ENCODE results near the gene MMP10. TPM values are rescaled to one million over a fixed set of nuclear protein-coding genes. Genes with fewer than 3 reads are reported as not detected.

Gene MMP10
- 0.15 TPM for polyA plus RNA-seq (2013, experiment 1 of 2)
- 0.32 TPM for polyA plus RNA-seq (2013, experiment 2 of 2)

GRCh38 chr11:102780491-102780918 is at the start of gene MMP10:
Gene MMP10 (minus strand): TSS chr11:102780628. CDS start chr11:102780591, 37 bp downstream.
- Histone ChIP-seq H3K4me1 (ENCODE audit: insufficient read depth, low read length) (peaks cover 19% of the 10 kb centered on the region), H3K36me3 (ENCODE audit: insufficient read depth, low read length) (no peaks in the 10 kb centered on the region), H3K9ac (ENCODE audit: low read depth, low read length) (peak within 1 kb of the TSS; percentile 4; the same call in 1 of the 2 replicates), H3K27ac (ENCODE audit: low read depth, low read length) (peak within 1 kb of the TSS; percentile 69), H3K9me3 (ENCODE audit: insufficient read depth, low read depth, low read length) (no peaks in the 10 kb centered on the region), H3K4me3 (ENCODE audit: low read length) (no peak within 1 kb of the TSS), H3K27me3 (ENCODE audit: insufficient read depth, low read length) (no peaks in the 10 kb centered on the region)
- 57% methylated on average over 2 of the region's 2 CpGs for whole genome bisulfite sequencing

- Histone ChIP-seq H3K4me1 (ENCODE audit: insufficient read depth, low read length) (no peaks in the 10 kb centered on the region), H3K27me3 (ENCODE audit: insufficient read depth, low read length) (no peaks in the 10 kb centered on the region), H3K4me3 (ENCODE audit: low read length) (no peak overlapping the region), H3K27ac (ENCODE audit: low read depth, low read length) (no peak overlapping the region), H3K36me3 (ENCODE audit: insufficient read depth, low read length) (no peaks in the 10 kb centered on the region), H3K9me3 (ENCODE audit: insufficient read depth, low read depth, low read length) (peaks cover 9% of the 10 kb centered on the region; the same call in 1 of the 2 replicates), H3K9ac (ENCODE audit: low read depth, low read length) (no peak overlapping the region)
- WGBS: 90% methylated on average over 6 of the region's 6 CpGs
These were observed 49.0 kb upstream of the MMP10 start for GRCh38 chr11:102829316-102830000.

GRCh38 chr11:102824556-102824955 is 44.1 kb upstream of the MMP10 start:
- Histone ChIP-seq H3K4me3 (ENCODE audit: low read length) (no peak overlapping the region), H3K9ac (ENCODE audit: low read depth, low read length) (no peak overlapping the region), H3K4me1 (ENCODE audit: insufficient read depth, low read length) (no peaks in the 10 kb centered on the region), H3K9me3 (ENCODE audit: insufficient read depth, low read depth, low read length) (peaks cover 9% of the 10 kb centered on the region; the same call in 1 of the 2 replicates), H3K27ac (ENCODE audit: low read depth, low read length) (no peak overlapping the region), H3K27me3 (ENCODE audit: insufficient read depth, low read length) (no peaks in the 10 kb centered on the region), H3K36me3 (ENCODE audit: insufficient read depth, low read length) (no peaks in the 10 kb centered on the region)
- no CpG with 5 or more reads among the region's 1 CpG for WGBS

GRCh38 chr11:102819491-102819890 is 39.1 kb upstream of the MMP10 start:
- Histone ChIP-seq H3K9me3 (ENCODE audit: insufficient read depth, low read depth, low read length) (no peaks in the 10 kb centered on the region), H3K36me3 (ENCODE audit: insufficient read depth, low read length) (no peaks in the 10 kb centered on the region), H3K4me1 (ENCODE audit: insufficient read depth, low read length) (no peaks in the 10 kb centered on the region), H3K4me3 (ENCODE audit: low read length) (no peak overlapping the region), H3K27ac (ENCODE audit: low read depth, low read length) (no peak overlapping the region), H3K27me3 (ENCODE audit: insufficient read depth, low read length) (no peaks in the 10 kb centered on the region), H3K9ac (ENCODE audit: low read depth, low read length) (no peak overlapping the region)
- 90% methylated on average over 6 of the region's 6 CpGs for whole genome bisulfite sequencing

DNA sequence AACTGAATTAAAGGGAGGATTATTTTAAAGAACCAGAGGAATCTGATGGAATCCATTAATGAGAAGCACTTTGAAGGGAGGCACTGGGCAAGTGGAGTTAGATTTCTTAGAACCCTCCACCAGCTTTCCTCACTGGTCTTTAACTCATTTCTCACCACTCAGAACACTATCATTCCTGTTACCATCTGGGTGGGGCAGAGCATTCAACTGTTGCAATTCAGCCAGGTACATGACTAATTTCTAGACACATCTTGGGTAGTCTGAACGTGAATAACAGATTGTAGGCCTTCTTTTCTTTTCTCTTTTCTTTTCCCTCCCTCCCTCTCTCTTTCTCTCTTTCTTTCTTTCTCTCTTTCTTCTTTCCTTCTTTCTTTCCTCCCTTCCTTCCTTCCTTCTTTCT is 33.1 kb upstream of the MMP10 start:
- Histone ChIP-seq H3K9me3 (ENCODE audit: insufficient read depth, low read depth, low read length) (no peaks in the 10 kb centered on the region), H3K36me3 (ENCODE audit: insufficient read depth, low read length) (no peaks in the 10 kb centered on the region), H3K27me3 (ENCODE audit: insufficient read depth, low read length) (no peaks in the 10 kb centered on the region), H3K9ac (ENCODE audit: low read depth, low read length) (no peak overlapping the region), H3K4me3 (ENCODE audit: low read length) (no peak overlapping the region), H3K27ac (ENCODE audit: low read depth, low read length) (no peak overlapping the region), H3K4me1 (ENCODE audit: insufficient read depth, low read length) (no peaks in the 10 kb centered on the region)
- WGBS: 92% methylated on average over 1 of the region's 1 CpG

DNA sequence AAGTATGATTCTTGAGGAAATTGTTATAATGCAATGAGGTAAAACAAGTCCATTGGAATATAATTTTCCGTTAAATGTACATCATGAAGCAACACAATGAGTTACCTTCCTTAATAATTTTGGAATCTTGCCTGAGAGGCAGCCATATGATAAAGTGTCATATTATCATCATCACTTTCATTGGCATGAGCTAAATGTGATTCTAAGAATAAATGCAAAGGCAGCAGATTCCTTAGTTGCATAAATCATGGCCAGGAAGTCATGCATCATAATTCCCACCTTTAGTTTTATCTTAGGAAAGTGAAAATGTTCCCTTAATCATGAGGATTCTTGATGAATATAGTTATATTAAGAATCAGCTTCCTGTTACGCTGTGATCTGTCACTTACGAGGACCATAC is 31.8 kb upstream of the MMP10 start:
- WGBS: 93% methylated on average over 3 of the region's 3 CpGs
- Histone ChIP-seq H3K9ac (ENCODE audit: low read depth, low read length) (no peak overlapping the region), H3K27me3 (ENCODE audit: insufficient read depth, low read length) (no peaks in the 10 kb centered on the region), H3K9me3 (ENCODE audit: insufficient read depth, low read depth, low read length) (no peaks in the 10 kb centered on the region), H3K4me1 (ENCODE audit: insufficient read depth, low read length) (no peaks in the 10 kb centered on the region), H3K27ac (ENCODE audit: low read depth, low read length) (no peak overlapping the region), H3K4me3 (ENCODE audit: low read length) (no peak overlapping the region), H3K36me3 (ENCODE audit: insufficient read depth, low read length) (no peaks in the 10 kb centered on the region)

DNA sequence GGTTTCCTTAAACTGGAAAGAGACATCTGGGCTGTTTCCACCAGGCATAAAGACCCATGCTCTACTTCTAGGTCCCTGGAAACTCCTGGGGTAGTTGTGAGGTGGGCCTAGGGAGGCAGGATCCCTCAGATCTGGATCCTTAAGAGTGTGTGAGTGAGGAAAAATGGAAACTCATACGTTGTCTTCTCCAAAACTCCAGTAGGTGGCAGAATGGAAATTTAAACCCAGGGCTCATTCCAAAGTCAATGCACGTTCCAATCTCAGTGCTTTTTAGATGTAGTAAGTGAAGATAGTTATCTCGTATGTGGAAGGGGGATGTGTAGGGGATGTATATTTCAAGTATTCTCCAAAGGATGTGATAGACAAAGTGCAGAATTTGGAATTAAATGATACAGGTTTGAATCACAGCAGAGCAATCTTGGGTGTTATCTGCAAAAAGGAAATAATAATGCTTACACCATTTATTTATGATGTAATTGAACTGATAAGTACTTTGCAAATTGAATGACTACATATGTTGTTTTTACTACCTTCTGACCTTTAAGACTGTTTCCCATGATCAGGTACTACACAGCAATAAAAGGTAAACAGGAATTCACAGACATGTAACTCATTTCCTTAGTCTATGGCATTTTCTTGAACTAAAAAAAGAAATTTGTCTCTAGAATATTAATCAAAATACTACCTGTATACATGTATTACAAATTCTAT is 30.7 kb upstream of the MMP10 start:
- Histone ChIP-seq H3K4me3 (ENCODE audit: low read length) (no peak overlapping the region), H3K27ac (ENCODE audit: low read depth, low read length) (no peak overlapping the region), H3K9me3 (ENCODE audit: insufficient read depth, low read depth, low read length) (no peaks in the 10 kb centered on the region), H3K27me3 (ENCODE audit: insufficient read depth, low read length) (no peaks in the 10 kb centered on the region), H3K4me1 (ENCODE audit: insufficient read depth, low read length) (no peaks in the 10 kb centered on the region), H3K36me3 (ENCODE audit: insufficient read depth, low read length) (no peaks in the 10 kb centered on the region), H3K9ac (ENCODE audit: low read depth, low read length) (no peak overlapping the region)
- 33% methylated on average over 3 of the region's 3 CpGs for WGBS

DNA sequence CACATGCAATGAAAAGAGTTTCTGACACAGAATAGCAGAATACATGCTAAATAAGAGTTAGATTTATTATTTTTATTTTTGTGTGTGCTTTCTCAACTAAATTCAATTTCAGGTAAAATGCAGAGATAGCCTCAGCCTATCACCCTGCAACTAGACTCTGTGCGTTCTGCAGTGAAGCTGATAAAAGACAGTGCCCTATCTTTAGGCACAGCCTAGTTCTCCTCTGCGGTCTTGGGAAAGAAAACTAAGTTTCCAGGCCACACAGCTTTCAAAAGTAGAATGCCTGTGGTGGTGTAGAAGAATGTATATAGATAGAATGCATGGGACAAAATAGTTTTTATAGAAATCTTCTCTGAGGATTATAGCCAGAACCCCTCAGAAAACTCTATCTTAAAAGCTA is 29.5 kb upstream of the MMP10 start:
- no peak overlapping the region for H3K27ac ChIP-seq (ENCODE audit: low read depth, low read length)
- H3K36me3 ChIP-seq (ENCODE audit: insufficient read depth, low read length): no peaks in the 10 kb centered on the region
- no peak overlapping the region for H3K9ac ChIP-seq (ENCODE audit: low read depth, low read length)
- no peaks in the 10 kb centered on the region for H3K9me3 ChIP-seq (ENCODE audit: insufficient read depth, low read depth, low read length)
- H3K4me1 ChIP-seq (ENCODE audit: insufficient read depth, low read length): no peaks in the 10 kb centered on the region
- H3K27me3 ChIP-seq (ENCODE audit: insufficient read depth, low read length): no peaks in the 10 kb centered on the region
- WGBS: 92% methylated on average over 2 of the region's 2 CpGs
- no peak overlapping the region for H3K4me3 ChIP-seq (ENCODE audit: low read length)

DNA sequence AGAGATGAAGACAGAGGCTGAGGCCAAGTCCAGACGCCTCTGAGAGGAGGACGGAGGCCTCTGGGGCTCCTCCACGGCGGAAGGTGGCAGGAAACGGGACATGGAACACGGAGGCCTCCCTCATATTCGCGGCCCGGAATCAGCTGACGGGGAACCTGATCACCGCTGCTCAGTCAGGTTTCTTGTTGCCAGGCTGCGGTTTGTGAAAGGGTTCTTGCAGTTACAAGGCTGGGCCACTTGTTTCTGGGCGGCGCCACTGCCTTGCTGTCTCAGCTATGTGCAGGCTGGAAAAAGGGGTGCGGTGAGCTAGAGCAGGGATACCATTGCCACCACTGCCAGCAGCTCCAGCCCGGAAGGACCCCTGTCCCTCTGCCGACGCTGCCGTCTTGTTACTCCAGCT is 27.5 kb upstream of the MMP10 start:
- Histone ChIP-seq H3K36me3 (ENCODE audit: insufficient read depth, low read length) (no peaks in the 10 kb centered on the region), H3K4me1 (ENCODE audit: insufficient read depth, low read length) (no peaks in the 10 kb centered on the region), H3K4me3 (ENCODE audit: low read length) (peak overlapping the region; percentile 16; the same call in 1 of the 2 replicates), H3K9ac (ENCODE audit: low read depth, low read length) (no peak overlapping the region), H3K9me3 (ENCODE audit: insufficient read depth, low read depth, low read length) (no peaks in the 10 kb centered on the region), H3K27me3 (ENCODE audit: insufficient read depth, low read length) (no peaks in the 10 kb centered on the region), H3K27ac (ENCODE audit: low read depth, low read length) (no peak overlapping the region)
- 66% methylated on average over 19 of the region's 19 CpGs for WGBS

GRCh38 chr11:102806296-102806695 is 25.9 kb upstream of the MMP10 start:
- 89% methylated on average over 3 of the region's 3 CpGs for WGBS
- Histone ChIP-seq H3K4me3 (ENCODE audit: low read length) (no peak overlapping the region), H3K9ac (ENCODE audit: low read depth, low read length) (no peak overlapping the region), H3K27ac (ENCODE audit: low read depth, low read length) (no peak overlapping the region), H3K9me3 (ENCODE audit: insufficient read depth, low read depth, low read length) (no peaks in the 10 kb centered on the region), H3K27me3 (ENCODE audit: insufficient read depth, low read length) (no peaks in the 10 kb centered on the region), H3K36me3 (ENCODE audit: insufficient read depth, low read length) (no peaks in the 10 kb centered on the region), H3K4me1 (ENCODE audit: insufficient read depth, low read length) (no peaks in the 10 kb centered on the region)

GRCh38 chr11:102802341-102802740 is 21.9 kb upstream of the MMP10 start:
- no peaks in the 10 kb centered on the region for H3K4me1 ChIP-seq (ENCODE audit: insufficient read depth, low read length)
- no peaks in the 10 kb centered on the region for H3K36me3 ChIP-seq (ENCODE audit: insufficient read depth, low read length)
- no peaks in the 10 kb centered on the region for H3K9me3 ChIP-seq (ENCODE audit: insufficient read depth, low read depth, low read length)
- WGBS: 88% methylated on average over 2 of the region's 2 CpGs
- no peaks in the 10 kb centered on the region for H3K27me3 ChIP-seq (ENCODE audit: insufficient read depth, low read length)
- no peak overlapping the region for H3K27ac ChIP-seq (ENCODE audit: low read depth, low read length)
- no peak overlapping the region for H3K9ac ChIP-seq (ENCODE audit: low read depth, low read length)
- no peak overlapping the region for H3K4me3 ChIP-seq (ENCODE audit: low read length)
